ENCODE data around the gene ADGRG3. TPM values are rescaled to one million over a fixed set of nuclear protein-coding genes. Genes with fewer than 3 reads are reported as not detected.

The ADGRG3 gene
- total RNA-seq, 1 experiment from 2014 or later, result 0.46 TPM

DNA sequence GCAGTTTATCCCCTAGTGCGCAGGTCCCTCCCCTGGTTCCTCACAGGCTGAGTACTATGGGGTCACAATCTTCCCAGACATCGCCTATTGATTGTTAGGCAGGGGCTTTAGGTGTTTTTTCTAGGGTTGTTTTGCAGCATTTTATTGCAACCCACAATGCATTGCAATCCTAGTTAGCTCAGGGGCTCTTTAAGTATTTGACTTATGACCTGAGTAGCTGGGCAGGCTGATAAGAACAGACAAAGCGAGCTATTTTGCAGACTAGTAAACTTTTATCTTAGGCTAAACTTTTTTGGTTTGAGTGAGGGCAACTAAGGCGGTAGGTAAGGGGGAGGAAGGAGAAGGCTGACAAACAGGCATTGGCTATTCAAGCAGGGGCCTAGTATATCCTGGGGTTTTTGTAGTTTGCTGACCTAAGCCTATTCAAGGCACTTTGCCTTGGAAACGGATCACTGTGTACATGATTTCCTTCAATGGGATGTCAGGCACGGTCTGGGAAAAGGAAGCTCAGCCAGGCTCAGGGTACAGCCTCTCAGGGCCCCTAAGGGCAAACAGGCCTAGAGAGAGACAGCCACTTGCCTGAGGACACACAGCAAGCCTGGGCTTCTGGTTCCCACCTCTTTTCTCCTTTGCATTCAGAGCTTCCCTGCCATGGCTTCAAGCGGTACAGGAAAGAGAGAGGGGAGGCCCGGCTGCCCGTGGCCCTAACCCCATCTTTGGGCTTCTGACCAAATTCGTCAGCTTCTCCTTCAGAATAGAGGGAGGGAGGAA is 32.9 kb downstream of the ADGRG3 start:
- DNase-seq, result no peak
- Histone ChIP-seq H3T11ph (ENCODE audit: low read length) (no peak overlapping the region), H2BK15ac (ENCODE audit: low read depth, low read length) (no peak overlapping the region), H3K27me3 (ENCODE audit: insufficient read depth, low read length) (no peaks in the 10 kb centered on the region), H3K23me2 (ENCODE audit: insufficient read length, low read depth, low read length, poor library complexity, severe bottlenecking) (no peaks in the 10 kb centered on the region), H2AFZ (ENCODE audit: low read length) (no peak overlapping the region), H3K9me3 (ENCODE audit: control insufficient read depth, low read depth, low read length) (no peaks in the 10 kb centered on the region), H2BK20ac (ENCODE audit: low read depth, low read length, poor library complexity, severe bottlenecking) (no peak overlapping the region), H3K79me2 (ENCODE audit: insufficient read depth, low read length) (no peaks in the 10 kb centered on the region), H3K14ac (ENCODE audit: insufficient read depth, low read length) (no peak overlapping the region), H4K5ac (ENCODE audit: insufficient read length, low read depth, low read length) (no peak overlapping the region), H3K18ac (ENCODE audit: insufficient read length, low read depth, low read length) (no peak overlapping the region), H3K27ac (ENCODE audit: insufficient read length, low read depth, low read length) (no peak overlapping the region), H2BK5ac (ENCODE audit: insufficient read length, low read length) (no peak overlapping the region), H3K4ac (ENCODE audit: low read depth, low read length) (no peak overlapping the region), H3K4me1 (ENCODE audit: insufficient read depth, low read length) (no peaks in the 10 kb centered on the region), H2BK12ac (ENCODE audit: insufficient read length, low read depth, low read length) (no peak overlapping the region), H2AK5ac (ENCODE audit: insufficient read length, low read length) (no peak overlapping the region), H3K23ac (ENCODE audit: insufficient read length, low read depth, low read length) (no peak overlapping the region), H4K8ac (replicated peaks; ENCODE audit: insufficient read length, low read depth, low read length) (no peak overlapping the region), H4K20me1 (ENCODE audit: control insufficient read depth, insufficient read depth, insufficient read length) (no peaks in the 10 kb centered on the region), H3K4me2 (ENCODE audit: insufficient read depth, insufficient read length, low read length) (no peak overlapping the region), H3K9ac (ENCODE audit: extremely low read depth, insufficient read length, low read length) (no peak overlapping the region), H3K56ac (ENCODE audit: insufficient read length, low read depth, low read length) (no peak overlapping the region), H4K91ac (ENCODE audit: insufficient read length, low read depth, low read length) (no peak overlapping the region), H2BK120ac (ENCODE audit: low read depth, low read length, poor library complexity, severe bottlenecking) (no peak overlapping the region), H3K79me1 (ENCODE audit: insufficient read depth, low read depth, low read length, poor library complexity, severe bottlenecking) (no peaks in the 10 kb centered on the region)
- H3K9me3 Mint-ChIP-seq, result peaks cover 0 to 8% of the 10 kb centered on the region in 2 experiments; a peak in 2 of 5 replicates
- H3K36me3 Mint-ChIP-seq (ENCODE audit: insufficient read depth in 1 of 3, low read depth in 3 of 3), result no peaks in the 10 kb centered on the region; a peak in 1 of 7 replicates
- H3K27ac Mint-ChIP-seq, result no peak overlapping the region
- H3K27me3 Mint-ChIP-seq (ENCODE audit: low read depth), result peaks cover 10% of the 10 kb centered on the region
- TF ChIP-seq, protein P1, sequence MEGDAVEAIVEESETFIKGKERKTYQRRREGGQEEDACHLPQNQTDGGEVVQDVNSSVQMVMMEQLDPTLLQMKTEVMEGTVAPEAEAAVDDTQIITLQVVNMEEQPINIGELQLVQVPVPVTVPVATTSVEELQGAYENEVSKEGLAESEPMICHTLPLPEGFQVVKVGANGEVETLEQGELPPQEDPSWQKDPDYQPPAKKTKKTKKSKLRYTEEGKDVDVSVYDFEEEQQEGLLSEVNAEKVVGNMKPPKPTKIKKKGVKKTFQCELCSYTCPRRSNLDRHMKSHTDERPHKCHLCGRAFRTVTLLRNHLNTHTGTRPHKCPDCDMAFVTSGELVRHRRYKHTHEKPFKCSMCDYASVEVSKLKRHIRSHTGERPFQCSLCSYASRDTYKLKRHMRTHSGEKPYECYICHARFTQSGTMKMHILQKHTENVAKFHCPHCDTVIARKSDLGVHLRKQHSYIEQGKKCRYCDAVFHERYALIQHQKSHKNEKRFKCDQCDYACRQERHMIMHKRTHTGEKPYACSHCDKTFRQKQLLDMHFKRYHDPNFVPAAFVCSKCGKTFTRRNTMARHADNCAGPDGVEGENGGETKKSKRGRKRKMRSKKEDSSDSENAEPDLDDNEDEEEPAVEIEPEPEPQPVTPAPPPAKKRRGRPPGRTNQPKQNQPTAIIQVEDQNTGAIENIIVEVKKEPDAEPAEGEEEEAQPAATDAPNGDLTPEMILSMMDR (conservative IDR thresholded peaks at IDR 0.05), result no peak
- peaks cover 6 to 13% of the 10 kb centered on the region in 2 experiments for H3K4me1 Mint-ChIP-seq
- no CpG with 5 or more reads among the region's 10 CpGs for WGBS (ENCODE audit: extremely low coverage, insufficient read length, low lambda C conversion rate)
- no peak overlapping the region for H3K4me3 Mint-ChIP-seq
